Trophoblast cell (in vitro differentiated cells and primary cell): Measurements from ENCODE around the gene ECSCR.
"Not testable (repeated sequence)": the region's sequence is repeated elsewhere in the genome, so short reads cannot be mapped to it uniquely, and the experiment has no call there.

ENCODE experiments used
- DNase-seq, 2 donors: peaks; one replicate each; pipeline ENCODE4 v3.0.0-alpha.2; 2016
- H2AFZ ChIP-seq: 2 replicates; pipeline ENCODE4 v1.6.1; 2013; ENCODE audit warnings: low read length, moderate library complexity, mild to moderate bottlenecking; ENCODE audit not compliant: insufficient read depth, poor library complexity
- H2AK5ac ChIP-seq: 2 replicates; pipeline ENCODE4 v1.6.1; 2013; ENCODE audit warnings: mild to moderate bottlenecking, low read length
- H2BK120ac ChIP-seq: 2 replicates; pipeline ENCODE4 v1.6.1; 2013; ENCODE audit warnings: low read length, mild to moderate bottlenecking, moderate library complexity; ENCODE audit not compliant: insufficient read depth, poor library complexity
- H2BK12ac ChIP-seq: 2 replicates; pipeline ENCODE4 v1.6.1; 2013; ENCODE audit warnings: mild to moderate bottlenecking, low read length, moderate library complexity
- H2BK5ac ChIP-seq: 2 replicates; pipeline ENCODE4 v1.6.1; 2013; ENCODE audit warnings: low read length, low read depth, moderate library complexity, mild to moderate bottlenecking; ENCODE audit not compliant: poor library complexity
- H3K14ac ChIP-seq: 2 replicates; pipeline ENCODE4 v1.6.1; 2013; ENCODE audit warnings: mild to moderate bottlenecking, low read length
- H3K18ac ChIP-seq: 2 replicates; pipeline ENCODE4 v1.6.1; 2013; ENCODE audit warnings: mild to moderate bottlenecking, low read length
- H3K23ac ChIP-seq: 2 replicates; pipeline ENCODE4 v1.6.1; 2013; ENCODE audit warnings: low read length
- H3K27ac ChIP-seq: 2 replicates; pipeline ENCODE4 v1.5.1; 2013; ENCODE audit warnings: low read depth, mild to moderate bottlenecking, inconsistent platforms, low read length, moderate library complexity
- H3K27me3 ChIP-seq: 2 replicates; pipeline ENCODE4 v1.6.1; 2013; ENCODE audit warnings: inconsistent platforms, mild to moderate bottlenecking, low read length, moderate library complexity; ENCODE audit not compliant: insufficient read depth
- H3K36me3 ChIP-seq, 2 experiments: 1 replicate in 1 of 2; 2 replicates in 1 of 2; pipeline ENCODE4 v1.6.1; 2013; ENCODE audit warnings: low read length in 2 of 2, mild to moderate bottlenecking in 2 of 2, moderate library complexity in 1 of 2; ENCODE audit not compliant: insufficient read depth in 2 of 2, control insufficient read depth in 1 of 2
- H3K4ac ChIP-seq: 2 replicates; pipeline ENCODE4 v1.6.1; 2013; ENCODE audit warnings: low read depth, mild to moderate bottlenecking, low read length, moderate library complexity
- H3K4me1 ChIP-seq, 2 experiments: 1 replicate in 1 of 2; 2 replicates in 1 of 2; pipeline ENCODE4 v1.6.1; 2013; ENCODE audit warnings: low read length in 2 of 2, mild to moderate bottlenecking in 2 of 2, moderate library complexity in 1 of 2; ENCODE audit not compliant: insufficient read depth in 2 of 2, control insufficient read depth in 1 of 2
- H3K4me2 ChIP-seq: 2 replicates; pipeline ENCODE4 v1.6.1; 2013; ENCODE audit warnings: inconsistent platforms, mild to moderate bottlenecking, low read length, moderate library complexity
- H3K4me3 ChIP-seq: 2 replicates; pipeline ENCODE4 v1.5.1; 2013; ENCODE audit warnings: mild to moderate bottlenecking, low read depth, low read length, inconsistent platforms
- H3K79me1 ChIP-seq: one replicate; pipeline ENCODE4 v1.6.1; 2013; ENCODE audit warnings: low read length
- H3K79me2 ChIP-seq: 2 replicates; pipeline ENCODE4 v1.6.1; 2013; ENCODE audit warnings: low read length, mild to moderate bottlenecking; ENCODE audit not compliant: control insufficient read depth, insufficient read depth, poor library complexity
- H3K9ac ChIP-seq: 2 replicates; pipeline ENCODE4 v1.6.1; 2013; ENCODE audit warnings: mild to moderate bottlenecking, low read length
- H3K9me3 ChIP-seq: 2 replicates; pipeline ENCODE4 v1.6.1; 2013; ENCODE audit warnings: low read depth, mild to moderate bottlenecking, control low read depth, inconsistent platforms, low read length; ENCODE audit not compliant: insufficient read depth
- H4K12ac ChIP-seq: 2 replicates; pipeline ENCODE4 v1.6.1; 2013; ENCODE audit warnings: low read depth, mild to moderate bottlenecking, low read length, moderate library complexity
- H4K8ac ChIP-seq: 2 replicates; pipeline ENCODE4 v1.6.1; 2013; ENCODE audit warnings: low read depth, mild to moderate bottlenecking, low read length, moderate library complexity
- H4K91ac ChIP-seq: one replicate; pipeline ENCODE4 v1.6.1; 2013; ENCODE audit warnings: low read depth, mild to moderate bottlenecking, low read length, moderate library complexity
- WGBS: extraction: QIAGEN DNeasy Blood & Tissue Kit; methylation state at CpG from one replicate; pipeline ENCODE4 v1.1.7; 2013; ENCODE audit warnings: missing lambda C conversion rate; ENCODE audit not compliant: insufficient read length, insufficient coverage; ENCODE audit errors: extremely low coverage; 5-methylcytosine and 5-hydroxymethylcytosine counted together

The ECSCR gene

DNA sequence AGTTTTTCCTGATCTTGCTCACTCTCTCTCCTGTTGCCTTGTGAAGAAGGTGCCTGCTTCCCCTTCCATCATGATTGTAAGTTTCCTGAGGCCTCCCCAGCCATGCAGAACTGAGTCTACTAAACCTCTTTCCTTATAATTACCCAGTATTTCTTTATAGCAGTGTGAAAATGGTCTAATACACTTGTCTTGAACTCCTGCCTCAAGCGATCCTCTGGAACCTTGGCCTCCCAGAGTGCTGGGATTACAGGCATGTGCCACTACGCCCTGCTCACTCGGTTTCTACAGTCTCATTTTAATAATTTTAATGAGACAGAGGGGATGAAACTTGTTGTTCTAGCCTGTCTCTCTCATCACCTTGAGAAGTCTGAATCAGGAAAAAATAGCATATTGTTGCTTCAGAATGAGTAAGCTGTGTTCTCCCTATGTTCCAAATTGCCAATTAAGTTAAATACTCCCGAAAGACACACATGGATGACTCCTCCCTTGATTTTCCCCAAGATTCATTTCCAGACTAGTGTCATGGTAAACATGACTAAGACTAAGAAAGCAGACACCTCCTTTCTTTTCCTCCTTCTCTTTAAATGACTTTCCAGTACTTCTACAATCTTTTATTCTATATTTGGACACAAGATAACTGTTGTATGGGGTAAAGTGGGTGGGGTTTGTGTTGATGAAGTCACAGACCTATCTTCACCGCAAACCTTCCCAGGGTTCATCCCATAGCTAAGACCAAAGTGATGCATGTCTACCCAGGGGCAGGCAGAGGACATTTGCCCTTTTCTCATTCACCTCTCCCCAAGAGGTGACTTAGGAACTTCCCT, 15.4 kb downstream of the ECSCR start:
- Histone ChIP-seq H3K27me3 (no peaks in the 10 kb centered on the region), H2BK120ac (no peak overlapping the region), H3K14ac (no peak overlapping the region), H4K8ac (no peak overlapping the region), H3K27ac (no peak overlapping the region), H3K4me1 (peaks cover 7 to 10% of the 10 kb centered on the region in 2 experiments), H2AK5ac (no peak overlapping the region), H3K9ac (no peak overlapping the region), H3K18ac (no peak overlapping the region), H3K79me2 (no peaks in the 10 kb centered on the region), H2BK12ac (no peak overlapping the region), H3K23ac (no peak overlapping the region), H4K91ac (no peak overlapping the region), H3K4me2 (no peak overlapping the region), H3K36me3 (no peaks in the 10 kb centered on the region), H3K79me1 (peaks cover 5% of the 10 kb centered on the region), H3K9me3 (peaks cover 5% of the 10 kb centered on the region), H3K4me3 (no peak overlapping the region), H3K4ac (no peak overlapping the region), H4K12ac (no peak overlapping the region), H2AFZ (no peak overlapping the region), H2BK5ac (no peak overlapping the region)
- WGBS, result no CpG with 5 or more reads among the region's 5 CpGs
- DNase-seq, result no peak

DNA sequence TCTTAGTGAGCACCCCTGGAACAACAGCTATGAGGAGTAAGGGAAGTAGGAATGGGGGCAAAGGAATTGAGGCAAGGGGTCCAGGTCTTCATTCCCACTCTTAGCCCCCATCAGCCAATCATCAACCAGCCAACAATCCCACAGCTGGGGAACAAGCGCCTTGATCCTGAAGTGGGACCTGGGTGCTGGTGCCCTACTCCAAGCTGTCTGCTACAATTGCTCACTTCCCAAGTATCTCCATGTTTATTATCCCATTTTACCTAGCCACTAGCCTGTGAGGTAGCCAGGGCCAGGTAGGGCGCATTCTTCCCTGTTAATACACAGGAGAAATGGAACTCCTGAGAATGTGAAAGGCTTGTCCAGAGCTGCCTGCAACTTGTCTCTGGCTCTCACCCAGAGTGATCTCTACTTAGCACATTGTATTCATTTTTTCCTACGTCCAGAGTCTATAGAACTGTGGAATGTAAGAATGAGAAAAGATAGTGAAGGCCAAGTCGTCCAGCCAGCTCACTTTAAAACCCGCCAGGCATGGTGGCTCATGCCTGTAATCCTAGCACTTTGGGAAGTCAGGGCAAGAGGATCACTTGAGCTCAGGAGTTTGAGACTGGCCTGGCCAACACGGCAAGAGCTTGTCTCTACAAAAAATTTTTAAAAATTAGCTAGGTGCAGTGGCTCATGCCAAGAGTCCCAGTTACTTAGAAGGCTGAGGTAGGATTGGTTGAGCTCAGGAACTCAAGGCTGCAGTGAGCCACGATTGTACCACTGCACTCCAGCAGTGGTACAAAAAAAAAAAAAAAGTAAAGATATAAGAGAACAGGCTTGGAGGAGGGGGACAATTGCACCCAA, 17.0 kb downstream of the ECSCR start:
- H3K27me3 ChIP-seq, result no peaks in the 10 kb centered on the region
- H3K9ac ChIP-seq, result no peak overlapping the region
- H3K4me2 ChIP-seq, result no peak overlapping the region
- H3K4ac ChIP-seq, result no peak overlapping the region
- H4K12ac ChIP-seq, result no peak overlapping the region
- peak overlapping the region; percentile 4 for H4K8ac ChIP-seq
- H2AFZ ChIP-seq, result no peak overlapping the region
- peaks cover 5% of the 10 kb centered on the region for H3K79me1 ChIP-seq
- H2BK5ac ChIP-seq, result peak overlapping the region; percentile 25
- peak overlapping the region; percentile 74 for H2BK12ac ChIP-seq
- H3K27ac ChIP-seq, result peak overlapping the region; percentile 80
- H2AK5ac ChIP-seq, result no peak overlapping the region
- H3K79me2 ChIP-seq, result no peaks in the 10 kb centered on the region
- peak overlapping the region; percentile 38 for H3K14ac ChIP-seq
- H3K36me3 ChIP-seq, result no peaks in the 10 kb centered on the region
- no peak overlapping the region for H3K23ac ChIP-seq
- peak overlapping the region; percentile 30 for H4K91ac ChIP-seq
- H3K9me3 ChIP-seq, result no peaks in the 10 kb centered on the region
- no peak overlapping the region for H3K18ac ChIP-seq
- no peak overlapping the region for H3K4me3 ChIP-seq
- DNase-seq, result peak; percentile 89 to 91
- H3K4me1 ChIP-seq, result peaks cover 7 to 10% of the 10 kb centered on the region in 2 experiments
- H2BK120ac ChIP-seq, result no peak overlapping the region
- no CpG with 5 or more reads among the region's 7 CpGs for WGBS

DNA sequence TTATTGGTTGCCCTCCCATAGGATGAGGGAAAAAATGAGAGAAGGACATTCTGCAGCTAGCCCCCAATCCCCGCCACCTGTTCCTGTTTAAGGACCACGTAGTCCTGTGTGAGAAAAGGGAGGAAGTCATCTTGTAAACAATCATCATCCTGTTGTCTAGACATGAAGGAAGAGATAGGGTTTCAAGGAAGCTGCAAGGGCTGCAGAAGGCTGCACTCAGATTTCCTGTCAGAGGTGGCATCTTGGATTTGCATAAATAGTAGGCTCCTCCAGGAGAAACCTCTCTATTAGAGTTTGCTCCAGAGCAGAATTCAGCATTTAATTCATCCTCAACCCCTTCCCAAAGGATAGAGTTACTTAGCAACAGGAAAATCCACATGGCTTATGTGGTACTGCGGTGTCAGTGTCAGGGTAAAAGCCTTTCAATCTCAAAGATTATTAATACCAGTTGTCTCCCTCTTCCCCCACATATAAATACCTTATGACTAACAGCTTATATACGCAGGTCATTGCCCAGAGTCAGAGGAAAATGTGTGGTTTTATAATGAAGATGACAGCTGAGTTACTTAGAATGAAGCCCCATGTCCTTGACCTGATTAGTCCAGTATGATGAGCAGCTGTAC, 18.6 kb downstream of the ECSCR start:
- Histone ChIP-seq H2BK5ac (no peak overlapping the region), H3K79me1 (peaks cover 8% of the 10 kb centered on the region), H3K36me3 (no peaks in the 10 kb centered on the region), H3K27ac (no peak overlapping the region), H4K12ac (no peak overlapping the region), H4K8ac (no peak overlapping the region), H3K18ac (no peak overlapping the region), H2AK5ac (no peak overlapping the region), H3K9me3 (no peaks in the 10 kb centered on the region), H3K4me3 (no peak overlapping the region), H4K91ac (no peak overlapping the region), H3K27me3 (no peaks in the 10 kb centered on the region), H2BK12ac (no peak overlapping the region), H3K14ac (no peak overlapping the region), H3K4me1 (peaks cover 9 to 13% of the 10 kb centered on the region in 2 experiments), H3K4ac (no peak overlapping the region), H3K79me2 (peaks cover 2% of the 10 kb centered on the region), H2AFZ (no peak overlapping the region), H3K4me2 (no peak overlapping the region), H2BK120ac (no peak overlapping the region), H3K23ac (no peak overlapping the region), H3K9ac (no peak overlapping the region)
- WGBS, result no CpG with 5 or more reads among the region's 4 CpGs
- peak in 1 of 2 donors; percentile 18 for DNase-seq

DNA sequence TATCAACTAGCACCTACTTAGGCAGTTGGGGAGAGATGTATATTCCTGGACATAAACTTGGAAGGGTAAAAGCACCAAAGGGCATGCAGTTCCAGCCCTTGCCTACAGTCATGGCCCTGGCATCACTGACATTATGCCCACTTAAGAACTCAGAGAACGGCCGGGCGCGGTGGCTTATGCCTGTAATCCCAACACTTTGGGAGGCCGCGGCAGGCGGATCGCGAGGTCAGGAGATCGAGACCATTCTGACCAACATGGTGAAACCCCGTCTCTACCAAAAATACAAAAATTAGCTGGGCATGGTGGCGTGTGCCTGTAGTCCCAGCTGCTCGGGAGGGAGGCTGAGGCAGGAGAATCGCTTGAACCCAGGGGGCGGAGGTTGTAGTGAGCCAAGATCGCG, 22.1 kb downstream of the ECSCR start:
- not testable (repeated sequence) for H3K4me2 ChIP-seq, H4K91ac ChIP-seq, H4K12ac ChIP-seq, H3K14ac ChIP-seq, H3K23ac ChIP-seq, H3K9ac ChIP-seq, H3K4me3 ChIP-seq, DNase-seq, H4K8ac ChIP-seq, H2BK12ac ChIP-seq, H2AFZ ChIP-seq, H3K79me2 ChIP-seq, H3K36me3 ChIP-seq, H3K18ac ChIP-seq, H3K27me3 ChIP-seq, H2AK5ac ChIP-seq, H3K4ac ChIP-seq, H2BK5ac ChIP-seq, H3K79me1 ChIP-seq, H3K9me3 ChIP-seq, H3K27ac ChIP-seq, H2BK120ac ChIP-seq
- WGBS, result no CpG with 5 or more reads among the region's 17 CpGs
- H3K4me1 ChIP-seq, result peaks cover 10 to 12% of the 10 kb centered on the region in 2 experiments
